Cerebellar cortex (tissue), 1 donor: Measurements from ENCODE around the gene GAR1.
"Not testable (repeated sequence)": the region's sequence is repeated elsewhere in the genome, so short reads cannot be mapped to it uniquely, and the experiment has no call there.

Experiments used
- DNase-seq: peaks from one replicate; pipeline ENCODE4 v3.0.0-alpha.2; 2015; ENCODE audit warnings: low spot score

The GAR1 gene

GRCh38 chr4:109846395-109847098 is 31.0 kb downstream of the GAR1 start:
- no peak for DNase-seq

GRCh38 chr4:109847896-109848442 is 32.4 kb downstream of the GAR1 start, which contains the start of gene LRIT3:
TSS of gene LRIT3 (plus strand) at chr4:109848107. CDS start at chr4:109848202, 95 bp downstream.
- DNase-seq, result no peak

- no peak for DNase-seq
Measured at GRCh38 chr4:109848501-109848900, 32.9 kb downstream of the GAR1 start.

GRCh38 chr4:109850601-109851000 is 35.0 kb downstream of the GAR1 start:
- no peak for DNase-seq

GRCh38 chr4:109859426-109860300 is 44.1 kb downstream of the GAR1 start:
- DNase-seq, result not testable (repeated sequence)

- no peak for DNase-seq
Measured at GRCh38 chr4:109861271-109861670, 45.7 kb downstream of the GAR1 start.

GRCh38 chr4:109861916-109862511 is 46.5 kb downstream of the GAR1 start:
- no peak for DNase-seq

GRCh38 chr4:109864134-109864533 is 48.6 kb downstream of the GAR1 start:
- DNase-seq, result no peak

GRCh38 chr4:109870061-109870460 is 54.5 kb downstream of the GAR1 start:
- DNase-seq, result no peak

- DNase-seq, result no peak
Measured at GRCh38 chr4:109872065-109872464, 56.5 kb downstream of the GAR1 start.

- no peak for DNase-seq
Measured at GRCh38 chr4:109872950-109873656, 57.5 kb downstream of the GAR1 start.

- no peak for DNase-seq
Measured at GRCh38 chr4:109873791-109874514, 58.4 kb downstream of the GAR1 start.
